Measurements from ENCODE around the gene CUTA. TPM values are rescaled to one million over a fixed set of nuclear protein-coding genes. Genes with fewer than 3 reads are reported as not detected.

CUTA gene
- total and polyA plus RNA-seq, 2 of the 13 experiments (the other 11 are each of a cell fraction or from before 2014, with no cell fraction given), result 170 to 180 TPM

- TF ChIP-seq MLX (CRISPR knock-in tag; IDR thresholded peaks at IDR 0.05) (peak; percentile 73), MAFK (conservative IDR thresholded peaks at IDR 0.05 in 1 of 2, IDR thresholded peaks at IDR 0.05 in 1 of 2; ENCODE audit: low read length in 2 of 2) (peak in 1 of 2 experiments; percentile 24; a peak in 1 of 4 replicates), E2F2 (CRISPR knock-in tag; IDR thresholded peaks at IDR 0.05; ENCODE audit: borderline replicate concordance) (peak; percentile 91; the same call in 1 of the 2 replicates), BCL6 (CRISPR knock-in tag; IDR thresholded peaks at IDR 0.05) (peak; percentile 41), ZNF234 (CRISPR knock-in tag; conservative IDR thresholded peaks at IDR 0.05) (no peak), ZNF414 (CRISPR knock-in tag; IDR thresholded peaks at IDR 0.05) (peak; percentile 92), KDM4B (CRISPR knock-in tag; IDR thresholded peaks at IDR 0.05) (no peak; the same call in 1 of the 2 replicates), CENPBD1 (CRISPR knock-in tag; IDR thresholded peaks at IDR 0.05; ENCODE audit: borderline replicate concordance, low read depth) (no peak; the same call in 1 of the 2 replicates), STAT6 (CRISPR knock-in tag; IDR thresholded peaks at IDR 0.05; ENCODE audit: borderline replicate concordance) (peak; percentile 98), HNRNPK (IDR thresholded peaks at IDR 0.05; ENCODE audit: low read depth, low read length, poor library complexity, severe bottlenecking) (no peak), E2F1 (CRISPR knock-in tag; IDR thresholded peaks at IDR 0.05) (peak; percentile 99), ZNF567 (CRISPR knock-in tag; IDR thresholded peaks at IDR 0.05; ENCODE audit: borderline replicate concordance) (0 out of 2 replicates have a peak, but pooled peaks have one; percentile 39), ZHX2 (IDR thresholded peaks at IDR 0.05; ENCODE audit: low read depth) (peak; percentile 99), ZHX2 (CRISPR knock-in tag; IDR thresholded peaks at IDR 0.05; ENCODE audit: borderline replicate concordance) (no peak), ZNF83 (CRISPR knock-in tag; IDR thresholded peaks at IDR 0.05; ENCODE audit: borderline replicate concordance) (peak; percentile 88; the same call in 1 of the 2 replicates)
These were observed 26.5 kb downstream of the CUTA start, which contains the start of gene KIFC1 (continued) for GRCh38 chr6:33391278-33391921.

Measured in HepG2 (cell line).